Cardiac fibroblast (primary cell): ENCODE data around the gene RFC3.

Experiments used
- DNase-seq, 2 donors: peaks; one replicate each; pipeline versions ENCODE4 v3.0.0 to v3.0.0-alpha.2; 2010; ENCODE audit warnings: low read depth in 2 of 2
- H3K4me3 ChIP-seq, 2 donors: replicated peaks in 1 of 2; 1 replicate in 1 of 2; 2 replicates in 1 of 2; pipeline ENCODE4 v1.5.1; 2011; ENCODE audit warnings: low read depth in 2 of 2, low read length in 2 of 2, mild to moderate bottlenecking in 2 of 2, moderate library complexity in 1 of 2
- TF ChIP-seq, protein P1 (sequence below): IDR thresholded peaks from one replicate; pipeline ENCODE4 v1.5.1; 2011; ENCODE audit warnings: low read depth, mild to moderate bottlenecking, low read length, inconsistent platforms

RFC3 gene

DNA sequence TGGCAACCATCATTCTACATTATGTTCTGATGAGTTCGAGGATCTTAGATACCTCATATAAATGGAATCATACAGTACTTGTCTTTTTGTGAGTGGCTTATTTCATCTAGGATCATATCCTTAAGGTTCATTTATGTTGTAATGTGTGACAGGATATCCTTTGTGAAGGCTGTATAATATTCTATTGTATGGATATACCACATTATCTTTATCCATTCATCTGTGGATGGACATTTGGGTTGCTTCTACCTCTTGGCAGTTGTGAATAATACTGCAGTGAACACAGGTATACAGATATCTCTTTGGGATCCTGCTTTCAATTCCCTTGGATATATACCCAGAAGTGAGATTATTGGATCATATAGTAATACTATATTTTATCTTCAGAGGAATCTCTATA, 33.2 kb upstream of the RFC3 start:
- TF ChIP-seq, protein P1, sequence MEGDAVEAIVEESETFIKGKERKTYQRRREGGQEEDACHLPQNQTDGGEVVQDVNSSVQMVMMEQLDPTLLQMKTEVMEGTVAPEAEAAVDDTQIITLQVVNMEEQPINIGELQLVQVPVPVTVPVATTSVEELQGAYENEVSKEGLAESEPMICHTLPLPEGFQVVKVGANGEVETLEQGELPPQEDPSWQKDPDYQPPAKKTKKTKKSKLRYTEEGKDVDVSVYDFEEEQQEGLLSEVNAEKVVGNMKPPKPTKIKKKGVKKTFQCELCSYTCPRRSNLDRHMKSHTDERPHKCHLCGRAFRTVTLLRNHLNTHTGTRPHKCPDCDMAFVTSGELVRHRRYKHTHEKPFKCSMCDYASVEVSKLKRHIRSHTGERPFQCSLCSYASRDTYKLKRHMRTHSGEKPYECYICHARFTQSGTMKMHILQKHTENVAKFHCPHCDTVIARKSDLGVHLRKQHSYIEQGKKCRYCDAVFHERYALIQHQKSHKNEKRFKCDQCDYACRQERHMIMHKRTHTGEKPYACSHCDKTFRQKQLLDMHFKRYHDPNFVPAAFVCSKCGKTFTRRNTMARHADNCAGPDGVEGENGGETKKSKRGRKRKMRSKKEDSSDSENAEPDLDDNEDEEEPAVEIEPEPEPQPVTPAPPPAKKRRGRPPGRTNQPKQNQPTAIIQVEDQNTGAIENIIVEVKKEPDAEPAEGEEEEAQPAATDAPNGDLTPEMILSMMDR = no peak
- no peak overlapping the region for H3K4me3 ChIP-seq
- DNase-seq = no peak

- TF ChIP-seq, protein P1 = no peak
- DNase-seq = no peak
- no peak overlapping the region for H3K4me3 ChIP-seq
Measured at GRCh38 chr13:33785384-33785783, 32.6 kb upstream of the RFC3 start.

DNA sequence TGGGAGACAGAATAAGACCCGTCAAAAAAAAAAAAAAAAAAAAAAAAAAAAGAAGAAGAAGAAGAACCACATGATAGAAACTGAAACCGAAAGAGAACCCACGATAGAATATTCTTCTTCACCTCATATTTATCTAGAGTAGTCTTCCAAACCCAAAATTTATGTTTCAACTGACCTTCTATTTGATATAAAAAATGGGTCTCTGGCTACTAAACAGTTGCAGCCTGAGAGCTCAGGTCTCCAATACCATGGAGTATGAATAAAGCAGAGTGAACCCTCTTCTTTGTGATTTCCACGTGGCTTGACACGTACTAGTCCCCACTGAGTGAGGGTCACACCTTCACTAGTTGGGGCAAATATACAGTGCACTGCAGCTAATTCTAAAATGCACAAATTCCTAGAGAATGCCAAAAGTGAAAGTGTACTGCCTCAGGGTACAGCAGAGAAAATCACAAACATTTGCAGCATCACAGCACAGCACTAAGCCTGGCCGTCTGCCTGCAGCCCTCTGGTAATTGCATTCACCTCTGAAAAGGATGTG, 30.8 kb upstream of the RFC3 start:
- DNase-seq = peak in 1 of 2 donors; percentile 4
- TF ChIP-seq, protein P1 = no peak
- H3K4me3 ChIP-seq = no peak overlapping the region

- H3K4me3 ChIP-seq = no peak overlapping the region
- no peak for DNase-seq
- TF ChIP-seq, protein P1 = no peak
Measured at GRCh38 chr13:33789066-33789606, 28.8 kb upstream of the RFC3 start.

GRCh38 chr13:33789739-33790138, 28.2 kb upstream of the RFC3 start:
- no peak for DNase-seq
- no peak overlapping the region for H3K4me3 ChIP-seq
- TF ChIP-seq, protein P1 = no peak

DNA sequence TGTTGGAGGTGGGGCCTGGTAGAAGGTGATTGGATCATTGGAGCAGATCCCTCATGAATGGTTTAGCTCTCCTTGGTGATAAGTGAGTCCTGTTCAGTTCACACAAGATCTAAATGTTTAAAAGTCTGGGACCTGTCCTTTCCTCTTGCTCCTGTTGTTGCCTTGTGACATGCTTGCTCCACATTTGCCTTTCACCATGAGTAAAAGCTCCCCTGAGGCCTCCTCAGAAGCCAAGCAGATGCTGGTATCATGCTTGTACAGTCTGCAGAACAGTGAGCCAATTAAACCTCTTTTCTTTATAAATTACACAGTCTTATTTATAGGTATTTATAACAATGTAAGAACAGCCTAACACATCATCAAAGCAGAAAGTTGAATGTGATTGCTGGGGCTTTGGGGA, 24.2 kb upstream of the RFC3 start:
- H3K4me3 ChIP-seq = no peak overlapping the region
- no peak for DNase-seq
- TF ChIP-seq, protein P1 = no peak

DNA sequence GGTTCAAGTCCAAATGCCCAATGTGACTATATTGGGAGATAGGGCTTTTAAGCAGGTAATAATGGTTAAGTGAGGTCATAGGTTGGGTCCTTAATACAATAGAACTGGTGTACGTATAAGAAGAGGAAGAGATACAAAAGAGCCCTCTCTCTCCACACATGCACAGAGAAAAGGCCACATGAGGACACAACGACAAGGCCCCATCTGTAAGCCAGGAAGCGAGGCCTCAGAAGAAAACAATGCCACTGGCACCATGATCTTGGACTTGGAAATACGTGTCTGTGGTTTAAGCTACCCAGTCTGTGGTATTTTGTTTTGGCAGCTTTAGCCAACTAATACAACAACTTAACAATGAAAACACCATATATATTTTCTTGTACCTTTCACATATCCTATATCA, 23.4 kb upstream of the RFC3 start:
- H3K4me3 ChIP-seq = no peak overlapping the region
- peak; percentile 27 to 34 for DNase-seq
- TF ChIP-seq, protein P1 = no peak
